HG02623 (cell line): Measurements from ENCODE around the gene PLXND1.
"Not testable (repeated sequence)": the region's sequence is repeated elsewhere in the genome, so short reads cannot be mapped to it uniquely, and the experiment has no call there.

Experiments used
- ATAC-seq: cut with Tn5 transposase; IDR thresholded peaks from one replicate; pipeline ENCODE4 v1.9.1; 2021; ENCODE audit warnings: moderate library complexity; ENCODE audit not compliant: unreplicated experiment

PLXND1 gene

GRCh38 chr3:129530821-129531220, 75.7 kb downstream of the PLXND1 start:
- ATAC-seq: no peak

DNA sequence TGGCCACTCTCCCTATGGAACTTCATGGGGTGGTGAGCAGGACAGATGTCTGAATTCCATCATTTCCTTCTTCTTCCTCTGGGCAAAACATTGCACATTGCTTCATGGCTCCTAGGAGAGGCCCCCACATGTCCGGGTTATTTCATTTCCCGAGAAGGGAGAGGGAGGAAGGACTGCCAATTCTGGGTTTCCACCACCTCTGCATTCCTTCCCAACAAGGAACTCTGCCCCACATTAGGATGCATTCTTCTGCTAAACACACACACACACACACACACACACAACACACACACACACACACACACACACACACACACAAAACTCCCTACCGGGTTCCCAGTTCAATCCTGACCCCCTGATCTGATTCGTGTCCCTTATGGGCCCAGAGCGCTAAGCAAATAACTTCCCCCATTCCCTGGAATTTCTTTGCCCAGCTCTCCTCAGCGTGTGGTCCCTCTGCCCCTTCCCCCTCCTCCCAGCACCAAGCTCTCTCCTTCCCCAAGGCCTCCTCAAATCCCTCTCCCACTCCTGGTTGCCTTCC, 76.2 kb downstream of the PLXND1 start:
- no peak for ATAC-seq

DNA sequence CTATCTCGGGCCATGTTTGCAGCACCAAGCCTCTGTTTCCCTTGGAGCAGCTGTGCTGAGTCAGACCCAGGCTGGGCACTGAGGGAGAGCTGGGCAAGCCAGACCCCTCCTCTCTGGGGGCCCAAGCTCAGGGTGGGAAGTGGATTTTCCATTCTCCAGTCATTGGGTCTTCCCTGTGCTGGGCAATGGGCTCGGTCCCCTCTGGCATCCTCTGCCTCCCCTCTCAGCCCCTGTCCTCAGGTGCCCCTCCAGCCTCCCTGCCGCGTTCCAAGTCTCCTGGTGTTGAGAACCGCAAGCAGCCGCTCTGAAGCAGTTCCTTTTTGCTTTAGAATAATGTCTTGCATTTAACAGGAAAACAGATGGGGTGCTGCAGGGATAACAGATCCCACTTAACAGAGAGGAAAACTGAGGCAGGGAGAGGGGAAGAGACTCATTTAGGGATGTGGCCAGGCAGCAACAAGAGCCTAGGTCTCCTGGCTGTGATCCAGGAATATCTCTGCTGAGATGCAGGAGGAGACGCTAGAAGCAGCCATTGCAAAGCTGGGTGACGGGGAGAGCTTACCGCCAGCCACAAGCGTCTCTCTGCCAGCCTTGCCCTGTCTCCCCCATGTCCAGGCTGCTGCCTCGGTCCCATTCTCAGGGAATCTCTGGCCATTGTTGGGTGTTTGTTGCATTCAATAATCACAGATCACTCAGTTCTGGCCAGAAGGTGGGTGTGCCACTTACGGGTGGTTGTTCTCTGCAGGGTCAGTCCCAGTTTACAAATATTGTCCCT, 76.9 kb downstream of the PLXND1 start:
- ATAC-seq: no peak

DNA sequence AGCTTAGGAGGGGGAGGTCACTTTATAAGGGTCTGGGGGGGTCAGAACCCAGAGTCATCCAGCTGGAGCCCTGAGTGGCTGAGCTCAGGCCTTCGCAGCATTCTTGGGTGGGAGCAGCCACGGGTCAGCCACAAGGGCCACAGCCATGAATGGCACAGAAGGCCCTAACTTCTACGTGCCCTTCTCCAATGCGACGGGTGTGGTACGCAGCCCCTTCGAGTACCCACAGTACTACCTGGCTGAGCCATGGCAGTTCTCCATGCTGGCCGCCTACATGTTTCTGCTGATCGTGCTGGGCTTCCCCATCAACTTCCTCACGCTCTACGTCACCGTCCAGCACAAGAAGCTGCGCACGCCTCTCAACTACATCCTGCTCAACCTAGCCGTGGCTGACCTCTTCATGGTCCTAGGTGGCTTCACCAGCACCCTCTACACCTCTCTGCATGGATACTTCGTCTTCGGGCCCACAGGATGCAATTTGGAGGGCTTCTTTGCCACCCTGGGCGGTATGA, 77.8 kb downstream of the PLXND1 start, which contains the start of gene RHO:
TSS of gene RHO (plus strand) at position 51 of the 512 bp plus-strand sequence. CDS start at position 146, 95 bp downstream.
- ATAC-seq: no peak

GRCh38 chr3:129527262-129527661, 79.2 kb downstream of the PLXND1 start:
- ATAC-seq: no peak

- ATAC-seq: peak; percentile 85
These were observed 80.2 kb downstream of the PLXND1 start for GRCh38 chr3:129526121-129526900.

DNA sequence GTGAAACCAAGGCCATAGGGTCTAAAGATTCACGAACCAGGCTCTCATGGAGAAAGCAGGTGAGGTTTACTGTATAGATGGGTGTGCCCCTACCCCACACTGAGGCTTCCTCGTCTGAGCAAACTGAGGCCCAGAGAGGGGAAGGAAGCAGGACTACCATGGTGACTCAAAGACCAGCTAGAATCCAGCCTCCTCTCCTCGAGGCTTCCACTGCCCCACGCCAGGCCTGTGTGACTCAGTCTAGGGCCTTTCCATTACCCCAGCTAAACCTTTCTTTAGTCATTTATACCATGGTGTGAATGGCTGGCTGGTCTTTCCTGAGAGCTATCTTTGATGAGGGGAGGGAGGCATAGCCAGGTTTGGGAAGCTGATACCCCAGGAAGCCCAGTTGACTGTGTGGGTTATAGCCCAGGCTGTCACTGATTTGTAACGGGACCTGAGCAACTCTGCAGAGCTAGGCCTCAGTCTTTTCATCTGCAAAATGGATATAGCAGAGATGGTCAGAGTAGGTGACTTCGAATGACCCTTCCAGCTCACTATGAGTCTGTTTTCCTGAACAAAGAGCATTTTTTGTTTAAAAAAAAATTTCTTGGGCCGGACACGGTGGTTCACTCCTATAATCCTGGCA, 81.0 kb downstream of the PLXND1 start:
- no peak for ATAC-seq

GRCh38 chr3:129524081-129524480, 82.4 kb downstream of the PLXND1 start:
- no peak for ATAC-seq

GRCh38 chr3:129522953-129523352, 83.5 kb downstream of the PLXND1 start:
- ATAC-seq: no peak

GRCh38 chr3:129521611-129522010, 84.9 kb downstream of the PLXND1 start:
- no peak for ATAC-seq

DNA sequence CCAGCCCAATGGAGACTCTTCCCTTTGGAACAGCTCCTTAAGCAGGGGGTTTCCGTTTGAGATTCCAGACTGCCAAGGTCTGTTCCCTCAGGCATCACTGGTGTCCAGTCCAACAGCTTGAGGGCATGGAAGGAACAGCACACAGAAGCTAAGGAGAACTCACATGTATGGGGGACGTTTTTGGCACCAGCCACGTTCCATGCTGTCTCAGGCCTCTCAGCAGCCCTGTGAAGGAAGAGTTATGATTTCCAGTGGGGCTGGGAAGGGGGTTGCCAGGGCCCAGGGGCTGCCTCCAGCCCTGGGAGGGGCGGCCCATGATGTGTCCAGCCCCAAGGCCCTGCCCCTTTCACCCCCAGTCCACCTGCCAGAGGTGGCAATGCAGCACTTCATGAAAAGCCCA, 85.5 kb downstream of the PLXND1 start:
- ATAC-seq: no peak

- ATAC-seq: no peak
These were observed 86.4 kb downstream of the PLXND1 start for GRCh38 chr3:129519896-129520715.

- no peak for ATAC-seq
These were observed 87.0 kb downstream of the PLXND1 start for GRCh38 chr3:129519449-129519848.

- no peak for ATAC-seq
These were observed 87.9 kb downstream of the PLXND1 start for GRCh38 chr3:129518581-129518980.

DNA sequence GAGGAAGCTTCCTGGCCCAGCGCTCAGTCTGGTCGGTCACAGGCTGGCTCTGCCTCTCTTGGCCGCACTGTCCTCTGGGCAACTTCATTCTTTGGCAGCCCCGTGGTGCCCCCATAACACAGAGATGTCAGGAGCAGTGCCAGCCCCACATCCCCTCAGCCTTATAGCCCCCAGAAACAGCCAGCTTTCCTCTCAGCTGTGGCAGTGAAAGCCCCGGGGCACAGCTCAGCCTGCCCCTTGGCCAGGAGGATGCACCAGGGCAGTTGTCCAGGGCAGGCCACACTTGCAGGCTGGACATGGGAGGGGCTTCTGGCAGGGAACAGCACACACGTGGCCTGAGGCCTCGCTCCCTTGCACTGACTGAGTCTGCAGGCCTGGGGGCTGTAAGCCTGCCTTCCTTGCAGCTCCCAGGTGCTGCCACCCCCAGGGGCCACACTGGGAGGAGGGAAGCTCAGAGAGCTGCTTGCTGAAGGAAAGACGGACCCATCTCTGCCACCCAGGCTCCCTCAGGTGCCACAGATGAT, 88.4 kb downstream of the PLXND1 start:
- no peak for ATAC-seq

DNA sequence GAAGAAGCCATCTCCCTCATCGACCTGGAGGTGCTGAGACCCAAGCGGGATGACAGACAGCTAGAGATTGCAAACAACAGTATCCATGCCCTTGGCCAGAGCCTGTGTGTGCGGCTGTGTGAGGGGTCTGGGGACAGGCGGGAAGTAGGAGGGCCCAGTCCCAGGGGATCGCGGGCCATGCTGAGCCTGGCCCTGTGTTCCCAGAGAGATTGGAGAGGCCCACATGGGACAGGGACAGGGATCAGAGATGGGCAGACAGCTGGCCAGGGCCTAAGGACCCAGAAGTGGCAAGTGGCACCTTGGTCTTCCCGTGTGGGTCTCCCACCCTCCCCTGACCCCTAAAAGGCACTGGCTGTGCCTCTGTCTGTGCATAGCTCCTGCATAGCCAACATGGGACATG, 89.0 kb downstream of the PLXND1 start:
- ATAC-seq: no peak

- ATAC-seq: not testable (repeated sequence)
These were observed 90.5 kb downstream of the PLXND1 start for GRCh38 chr3:129515821-129516432.

DNA sequence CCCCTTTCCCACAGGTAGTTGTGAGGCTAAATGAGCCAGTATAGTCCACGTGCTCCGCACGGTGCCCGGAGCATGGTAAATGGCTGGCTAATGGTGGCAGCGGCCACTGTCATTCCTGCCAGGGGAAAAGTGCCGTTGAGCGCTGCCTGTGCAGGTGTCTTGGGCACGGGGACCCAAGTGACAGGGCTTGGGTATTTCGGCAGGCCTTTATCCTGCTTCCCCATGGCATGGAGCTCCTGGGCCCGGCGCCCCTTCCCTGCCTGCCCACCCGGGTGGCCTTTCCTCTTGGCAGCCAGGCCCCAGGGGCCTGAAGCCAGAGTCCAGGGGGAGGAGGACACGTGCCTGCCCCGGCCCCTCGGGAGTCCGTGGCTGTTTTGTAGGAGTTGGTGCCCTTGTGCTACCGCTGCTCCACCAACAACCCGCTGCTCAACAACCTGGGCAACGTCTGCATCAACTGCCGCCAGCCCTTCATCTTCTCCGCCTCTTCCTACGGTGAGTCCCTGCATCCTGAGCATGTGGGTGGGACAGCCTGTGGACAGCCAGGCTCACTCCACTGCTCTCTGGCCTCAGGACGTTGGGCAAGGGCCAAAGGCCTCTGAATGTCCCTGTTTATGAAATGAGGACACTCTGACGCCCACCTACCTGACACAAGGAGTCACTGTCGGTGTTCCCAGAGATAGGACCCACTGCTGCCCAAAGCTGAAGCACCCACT, 91.2 kb downstream of the PLXND1 start:
- not testable (repeated sequence) for ATAC-seq

- ATAC-seq: no peak
These were observed 91.9 kb downstream of the PLXND1 start for GRCh38 chr3:129514563-129514962.
